NCI-H345 treated with DMSO at 0.1 percent for 48 hours (cell line): Measurements from ENCODE around the gene ZNF805.
A peak's percentile ranks its signal among the peaks of the same experiment; 100 is the strongest.
"Not testable (repeated sequence)": the region's sequence is repeated elsewhere in the genome, so short reads cannot be mapped to it uniquely, and the experiment has no call there.

Source experiments
- DNase-seq: peaks from one replicate; lab custom pipeline; 2025; ENCODE audit not compliant: unreplicated experiment; lab: John Stamatoyannopoulos, UW

The ZNF805 gene

DNA sequence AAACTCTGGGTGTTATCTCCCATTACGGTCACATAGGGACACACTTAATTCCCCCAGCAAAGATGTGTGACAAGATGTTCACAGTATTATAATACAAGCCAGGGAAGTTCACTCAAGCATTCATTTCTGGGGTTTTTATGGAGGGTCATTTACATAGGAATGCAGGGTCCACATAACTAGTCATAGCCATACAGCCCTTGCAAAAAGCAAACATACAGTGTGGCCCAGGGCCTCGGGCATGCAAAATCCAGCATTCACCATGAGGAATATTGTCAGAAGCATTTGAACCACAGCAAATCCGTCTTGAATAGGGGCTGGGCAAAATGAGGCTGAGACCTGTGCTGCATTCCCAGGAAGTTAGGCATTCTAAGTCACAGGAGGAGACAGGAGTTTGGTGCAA lies 26.9 kb downstream of the ZNF805 start:
- no peak for DNase-seq

DNA sequence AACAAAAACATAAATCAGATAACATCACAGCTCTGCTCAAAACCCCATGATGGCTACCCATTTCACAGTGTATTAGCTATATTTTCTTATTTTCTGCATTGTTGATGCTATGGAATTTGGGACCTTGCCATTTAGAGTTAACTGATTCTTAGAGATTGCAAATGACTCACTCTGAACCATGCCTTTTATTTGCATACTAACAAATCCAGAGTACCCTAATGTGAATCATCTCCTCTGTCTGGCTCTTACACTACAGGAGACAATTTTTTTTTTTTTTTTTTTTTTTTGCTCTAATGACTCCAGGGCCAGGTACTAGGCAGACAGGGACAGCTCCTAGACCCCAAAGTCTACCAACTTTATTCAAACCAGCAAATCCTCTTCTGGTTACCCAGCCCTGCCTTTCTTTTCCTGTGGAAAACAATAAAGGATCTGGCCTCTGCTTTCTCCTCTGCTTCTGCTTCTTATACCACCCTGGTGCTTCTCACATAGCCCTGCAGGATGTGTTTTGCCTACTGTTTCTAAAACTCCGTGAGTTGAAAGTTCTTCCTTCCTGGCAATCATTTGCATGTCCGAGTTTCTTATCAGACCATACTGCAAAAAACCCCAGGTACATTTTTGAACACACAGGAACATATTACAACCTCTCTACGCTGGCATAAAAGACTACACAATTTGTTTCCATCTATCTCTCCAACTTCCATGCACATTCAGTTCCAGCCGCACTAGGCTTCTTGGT lies 29.3 kb downstream of the ZNF805 start:
- no peak for DNase-seq

DNA sequence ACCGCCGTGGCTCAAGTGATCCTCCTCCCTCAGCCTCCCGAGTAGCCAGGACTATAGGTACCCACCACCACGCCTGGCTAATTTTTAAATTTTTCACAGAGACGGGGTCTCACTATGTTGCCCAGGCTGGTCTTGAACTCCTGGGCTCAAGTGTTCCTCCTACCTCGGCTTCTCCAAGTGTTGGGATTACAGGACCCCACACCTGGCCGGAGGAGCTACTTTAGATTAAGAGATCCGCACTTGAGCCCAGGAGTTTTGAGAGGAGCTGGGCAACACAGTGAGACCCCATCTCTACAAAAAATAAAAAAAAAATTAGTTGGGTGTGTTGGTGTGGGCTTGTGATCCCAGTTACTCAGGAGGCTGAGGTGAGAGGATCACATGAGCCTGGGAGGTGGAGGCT lies 30.8 kb downstream of the ZNF805 start:
- DNase-seq: no peak

- DNase-seq: no peak
Observed at GRCh38 chr19:57273014-57273413, 32.6 kb downstream of the ZNF805 start.

GRCh38 chr19:57276430-57276829 lies 36.0 kb downstream of the ZNF805 start:
- no peak for DNase-seq

- DNase-seq: not testable (repeated sequence)
Observed at GRCh38 chr19:57278481-57278880, 38.0 kb downstream of the ZNF805 start.

- peak; percentile 80 for DNase-seq
Observed at GRCh38 chr19:57279418-57280164, 39.2 kb downstream of the ZNF805 start.

DNA sequence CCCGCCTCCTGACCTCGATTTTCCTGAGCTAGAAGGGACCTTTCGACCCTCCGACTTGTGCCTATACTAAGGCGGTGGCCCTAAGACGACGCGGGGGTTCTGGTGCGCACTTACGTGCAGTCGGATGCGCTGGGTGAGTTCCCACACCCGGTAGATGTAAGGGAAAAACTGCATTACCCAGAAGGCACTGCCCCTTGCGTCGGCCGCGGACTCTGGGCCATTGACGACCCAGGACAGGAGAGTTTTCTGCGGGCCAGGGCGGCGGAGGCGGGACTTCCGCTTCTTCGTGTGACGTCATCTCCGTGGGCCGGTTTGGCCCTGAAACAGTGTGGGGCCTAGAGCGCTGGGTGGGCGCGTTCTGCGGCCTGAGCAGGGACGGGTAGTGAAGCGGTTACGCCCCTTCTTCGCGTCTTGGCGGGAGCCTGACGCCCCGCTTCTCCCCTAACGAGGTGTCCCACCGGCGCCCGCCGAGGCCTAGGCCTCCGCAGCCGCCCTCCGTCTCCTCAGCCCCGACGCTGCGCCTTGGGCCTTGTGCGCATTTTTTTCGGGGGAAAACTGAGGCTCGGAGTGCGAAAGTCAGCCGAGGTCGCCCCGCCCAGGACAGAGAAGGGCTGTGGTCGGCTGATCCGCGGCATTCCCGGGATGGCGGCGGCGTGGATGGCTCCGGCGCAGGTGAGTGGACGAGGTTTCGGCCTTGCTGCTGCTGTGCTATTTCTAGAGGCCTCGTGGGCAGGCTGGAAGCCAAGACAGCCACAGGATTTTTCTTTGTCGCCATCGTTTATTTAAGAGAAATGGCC lies 39.9 kb downstream of the ZNF805 start, which contains the start of gene ZNF460:
Gene ZNF460, plus strand, starts transcription at position 321 of the 797 bp plus-strand sequence. Its CDS starts 322 bp downstream, at position 643.
- DNase-seq: peak; percentile 85

- DNase-seq: no peak
Observed at GRCh38 chr19:57280962-57281400, 40.5 kb downstream of the ZNF805 start.

GRCh38 chr19:57282011-57282643 lies 41.7 kb downstream of the ZNF805 start:
- DNase-seq: no peak

- DNase-seq: no peak
Observed at GRCh38 chr19:57288373-57288772, 47.9 kb downstream of the ZNF805 start.

DNA sequence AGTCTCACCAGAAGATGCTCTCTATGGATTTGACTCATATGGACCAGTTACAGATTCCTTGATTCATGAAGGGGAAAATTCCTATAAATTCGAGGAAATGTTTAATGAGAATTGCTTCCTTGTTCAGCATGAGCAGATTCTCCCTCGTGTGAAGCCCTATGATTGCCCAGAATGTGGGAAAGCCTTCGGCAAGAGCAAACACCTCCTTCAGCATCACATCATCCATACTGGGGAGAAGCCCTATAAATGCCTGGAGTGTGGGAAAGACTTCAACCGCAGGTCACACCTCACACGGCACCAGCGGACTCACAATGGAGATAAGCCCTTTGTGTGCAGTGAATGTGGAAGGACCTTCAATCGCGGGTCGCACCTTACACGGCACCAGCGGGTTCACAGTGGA lies 50.5 kb downstream of the ZNF805 start:
- no peak for DNase-seq

GRCh38 chr19:57292547-57292946 lies 52.1 kb downstream of the ZNF805 start:
- no peak for DNase-seq

GRCh38 chr19:57293719-57294118 lies 53.3 kb downstream of the ZNF805 start:
- no peak for DNase-seq

DNA sequence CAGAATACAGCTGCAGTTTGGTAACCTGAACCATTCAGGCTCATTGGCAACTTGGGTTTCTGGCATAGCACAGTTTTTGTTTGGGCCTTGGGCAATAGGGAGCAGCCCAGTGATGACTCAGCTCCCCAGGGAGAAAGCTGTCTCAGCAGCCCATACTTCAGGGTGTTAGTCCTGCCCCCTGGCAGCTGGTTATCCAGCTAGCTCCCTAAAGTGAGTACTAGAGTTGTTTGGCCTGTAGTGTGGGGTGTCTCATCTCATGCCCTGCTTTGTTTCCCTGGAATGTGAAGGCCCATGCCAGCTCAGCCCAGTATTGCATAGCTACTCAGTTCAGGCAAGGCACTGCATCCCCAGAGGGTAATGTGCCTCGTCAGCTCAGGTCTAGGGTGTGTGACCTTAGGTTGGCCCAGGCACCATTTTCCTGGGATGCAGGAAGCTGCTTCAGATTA lies 61.6 kb downstream of the ZNF805 start:
- DNase-seq: no peak

DNA sequence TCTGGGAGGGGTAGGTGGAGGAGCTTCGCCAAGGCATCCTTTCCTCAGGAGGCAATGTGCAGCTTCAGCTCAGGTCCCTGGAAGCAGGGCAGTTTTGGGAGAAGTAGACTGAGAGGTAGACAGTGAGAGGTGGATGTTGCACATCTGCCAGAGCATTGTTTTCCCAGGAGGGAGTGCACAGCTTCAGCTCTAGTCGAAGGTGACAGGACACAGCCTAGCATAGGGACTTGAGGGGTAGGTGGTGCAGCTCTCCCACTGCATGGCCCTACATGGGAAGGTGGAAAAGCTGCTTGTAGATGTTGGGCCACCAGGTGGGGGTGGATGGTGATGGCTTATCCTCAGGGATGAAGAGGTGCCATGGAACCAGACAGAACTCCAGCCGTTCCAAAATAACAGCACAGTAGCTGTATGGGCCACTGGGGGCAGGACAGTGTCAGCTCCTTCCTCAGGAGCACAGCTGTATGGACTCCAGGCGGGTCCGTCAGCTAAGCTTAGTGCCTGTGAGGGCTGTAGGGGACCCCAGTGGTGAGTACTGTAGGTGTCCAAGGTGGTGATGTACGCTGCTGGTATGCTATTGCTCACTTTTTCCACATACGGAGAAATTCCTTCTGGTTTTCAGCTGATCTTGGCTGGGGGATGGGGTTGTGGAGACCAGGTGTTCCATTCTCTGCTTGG lies 62.4 kb downstream of the ZNF805 start:
- DNase-seq: no peak
